Measurements from ENCODE around the gene TSTD1. TPM values are rescaled to one million over a fixed set of nuclear protein-coding genes. Genes with fewer than 3 reads are reported as not detected.

TSTD1 gene
- total RNA-seq, 2 experiments from 2014 or later, result 70.8 to 78.7 TPM

- intact Hi-C loops (cut with micrococcal nuclease), result loop anchor here (5.0 kb wide), 1 partner anchor 42 kb away; no protein-coding TSS in a partner anchor
- no peaks in the 10 kb centered on the region for H3K9me3 Mint-ChIP-seq
- no peak for DNase-seq
- ChIA-PET CTCF (interaction anchor here (1.2 to 7.5 kb wide), 8 partner anchors 15 to 155 kb away, joined by 3 to 79 read pairs (median 9); partner anchors contain the start of genes ARHGAP30, F11R, KLHDC9 and NECTIN4), POLR2A (interaction anchor here (0.6 to 4.8 kb wide), 9 partner anchors 12 to 118 kb away, joined by 3 to 99 read pairs (median 22); partner anchors contain the start of genes ARHGAP30, KLHDC9, NIT1 and PFDN2)
- H3K27me3 Mint-ChIP-seq, result no peaks in the 10 kb centered on the region
- peaks cover 43% of the 10 kb centered on the region for H3K4me1 Mint-ChIP-seq (ENCODE audit: low read depth)
- peak overlapping the region; percentile 98 for H3K27ac Mint-ChIP-seq
- peaks cover 72% of the 10 kb centered on the region for H3K36me3 Mint-ChIP-seq (ENCODE audit: low read depth)
- TF ChIP-seq, protein P1, sequence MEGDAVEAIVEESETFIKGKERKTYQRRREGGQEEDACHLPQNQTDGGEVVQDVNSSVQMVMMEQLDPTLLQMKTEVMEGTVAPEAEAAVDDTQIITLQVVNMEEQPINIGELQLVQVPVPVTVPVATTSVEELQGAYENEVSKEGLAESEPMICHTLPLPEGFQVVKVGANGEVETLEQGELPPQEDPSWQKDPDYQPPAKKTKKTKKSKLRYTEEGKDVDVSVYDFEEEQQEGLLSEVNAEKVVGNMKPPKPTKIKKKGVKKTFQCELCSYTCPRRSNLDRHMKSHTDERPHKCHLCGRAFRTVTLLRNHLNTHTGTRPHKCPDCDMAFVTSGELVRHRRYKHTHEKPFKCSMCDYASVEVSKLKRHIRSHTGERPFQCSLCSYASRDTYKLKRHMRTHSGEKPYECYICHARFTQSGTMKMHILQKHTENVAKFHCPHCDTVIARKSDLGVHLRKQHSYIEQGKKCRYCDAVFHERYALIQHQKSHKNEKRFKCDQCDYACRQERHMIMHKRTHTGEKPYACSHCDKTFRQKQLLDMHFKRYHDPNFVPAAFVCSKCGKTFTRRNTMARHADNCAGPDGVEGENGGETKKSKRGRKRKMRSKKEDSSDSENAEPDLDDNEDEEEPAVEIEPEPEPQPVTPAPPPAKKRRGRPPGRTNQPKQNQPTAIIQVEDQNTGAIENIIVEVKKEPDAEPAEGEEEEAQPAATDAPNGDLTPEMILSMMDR (IDR thresholded peaks at IDR 0.05), result no peak
- peak overlapping the region; percentile 84 for H3K4me3 Mint-ChIP-seq
- no peak for ATAC-seq
Observed at GRCh38 chr1:161044535-161044907, 5.8 kb upstream of the TSTD1 start.

GRCh38 chr1:161039546-161039945 lies 782 bp upstream of the TSTD1 start:
- POLR2A ChIA-PET, result interaction anchor here (1.0 to 2.8 kb wide), 5 partner anchors 9 to 19 kb away, joined by 3 to 7 read pairs (median 3); no protein-coding TSS in a partner anchor
- peaks cover 63% of the 10 kb centered on the region for H3K36me3 Mint-ChIP-seq (ENCODE audit: low read depth)
- intact Hi-C loops (cut with micrococcal nuclease), result no loop called here

DNA sequence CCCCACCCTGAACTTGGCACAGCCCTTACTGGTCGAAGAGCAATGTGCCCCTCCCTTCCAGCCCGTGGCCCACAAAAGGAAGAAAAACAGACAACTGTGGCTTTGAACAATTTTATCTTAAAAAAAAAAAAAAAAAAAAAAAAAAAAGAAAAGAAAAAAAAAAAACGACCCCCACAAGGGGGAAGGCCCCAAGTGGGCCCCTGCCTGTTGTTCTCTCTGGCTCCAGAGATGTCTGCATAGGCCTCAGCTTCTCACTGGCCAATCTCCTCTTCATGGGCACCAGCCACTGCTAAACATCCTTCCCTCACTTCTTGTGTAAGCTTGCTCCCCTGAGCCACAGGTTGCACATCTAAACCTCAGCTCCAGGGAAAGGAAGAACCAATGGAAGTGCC lies 386 bp upstream of the TSTD1 start:
- H3K27ac Mint-ChIP-seq, result peak overlapping the region; percentile 96
- peaks cover 61% of the 10 kb centered on the region for H3K36me3 Mint-ChIP-seq (ENCODE audit: low read depth)
- TF ChIP-seq, protein P1 (IDR thresholded peaks at IDR 0.05), result no peak
- DNase-seq, result no peak
- H3K4me3 Mint-ChIP-seq, result peak overlapping the region; percentile 91
- no peaks in the 10 kb centered on the region for H3K27me3 Mint-ChIP-seq
- POLR2A ChIA-PET, result interaction anchor here (1.0 to 2.8 kb wide), 7 partner anchors 9 to 60 kb away, joined by 3 to 11 read pairs (median 5); no protein-coding TSS in a partner anchor
- H3K9me3 Mint-ChIP-seq, result no peaks in the 10 kb centered on the region
- intact Hi-C loops (cut with micrococcal nuclease), result no loop called here
- no peak for ATAC-seq
- H3K4me1 Mint-ChIP-seq (ENCODE audit: low read depth), result peaks cover 59% of the 10 kb centered on the region
- CTCF ChIA-PET, result interaction anchor here (0.6 to 3.5 kb wide), 8 partner anchors 31 to 314 kb away, joined by 3 to 41 read pairs (median 4); partner anchors contain the start of gene KLHDC9

More at GRCh38 chr1:161039546-161039945, 782 bp upstream of the TSTD1 start:
- peaks cover 60% of the 10 kb centered on the region for H3K4me1 Mint-ChIP-seq (ENCODE audit: low read depth)
- no peaks in the 10 kb centered on the region for H3K27me3 Mint-ChIP-seq
- TF ChIP-seq, protein P1 (IDR thresholded peaks at IDR 0.05), result no peak
- H3K4me3 Mint-ChIP-seq, result peak overlapping the region; percentile 91
- H3K27ac Mint-ChIP-seq, result peak overlapping the region; percentile 80
- no peaks in the 10 kb centered on the region for H3K9me3 Mint-ChIP-seq
- CTCF ChIA-PET, result interaction anchor here (0.9 to 3.5 kb wide), 8 partner anchors 29 to 205 kb away, joined by 3 to 41 read pairs (median 4); partner anchors contain the start of gene KLHDC9
- ATAC-seq (no peak), DNase-seq (no peak)

- Mint-ChIP-seq H3K9me3 (no peaks in the 10 kb centered on the region), H3K27me3 (no peaks in the 10 kb centered on the region), H3K27ac (peak overlapping the region; percentile 96), H3K4me1 (ENCODE audit: low read depth) (peaks cover 60% of the 10 kb centered on the region), H3K36me3 (ENCODE audit: low read depth) (peaks cover 60% of the 10 kb centered on the region), H3K4me3 (peak overlapping the region; percentile 91)
- ATAC-seq (no peak), DNase-seq (no peak)
- ChIA-PET CTCF (interaction anchor here (0.7 to 3.5 kb wide), 7 partner anchors 9 to 102 kb away, joined by 3 to 41 read pairs (median 5); partner anchors contain the start of gene KLHDC9), POLR2A (interaction anchor here (0.8 to 3.0 kb wide), 9 partner anchors 8 to 305 kb away, joined by 3 to 11 read pairs (median 6); partner anchors contain the start of genes ARHGAP30, DEDD and USF1)
- intact Hi-C loops (cut with micrococcal nuclease), result no loop called here
- TF ChIP-seq, protein P1 (IDR thresholded peaks at IDR 0.05), result no peak
Observed at GRCh38 chr1:161037661-161038522, 872 bp downstream of the TSTD1 start.
